Stimulated activated CD8-positive, alpha-beta memory T cell treated with anti-CD3 and anti-CD28 coated beads, Interleukin-2, amount 100 ng/mL, for 48 hours (primary cell): ENCODE data around the gene GLRA1.
"Not testable (repeated sequence)": the region's sequence is repeated elsewhere in the genome, so short reads cannot be mapped to it uniquely, and the experiment has no call there.

ENCODE experiments used
- DNase-seq, 2 donors: peaks; one replicate each; pipeline ENCODE4 v3.0.0-alpha.2; 2020; ENCODE audit warnings: low read depth in 2 of 2

Gene GLRA1

DNA sequence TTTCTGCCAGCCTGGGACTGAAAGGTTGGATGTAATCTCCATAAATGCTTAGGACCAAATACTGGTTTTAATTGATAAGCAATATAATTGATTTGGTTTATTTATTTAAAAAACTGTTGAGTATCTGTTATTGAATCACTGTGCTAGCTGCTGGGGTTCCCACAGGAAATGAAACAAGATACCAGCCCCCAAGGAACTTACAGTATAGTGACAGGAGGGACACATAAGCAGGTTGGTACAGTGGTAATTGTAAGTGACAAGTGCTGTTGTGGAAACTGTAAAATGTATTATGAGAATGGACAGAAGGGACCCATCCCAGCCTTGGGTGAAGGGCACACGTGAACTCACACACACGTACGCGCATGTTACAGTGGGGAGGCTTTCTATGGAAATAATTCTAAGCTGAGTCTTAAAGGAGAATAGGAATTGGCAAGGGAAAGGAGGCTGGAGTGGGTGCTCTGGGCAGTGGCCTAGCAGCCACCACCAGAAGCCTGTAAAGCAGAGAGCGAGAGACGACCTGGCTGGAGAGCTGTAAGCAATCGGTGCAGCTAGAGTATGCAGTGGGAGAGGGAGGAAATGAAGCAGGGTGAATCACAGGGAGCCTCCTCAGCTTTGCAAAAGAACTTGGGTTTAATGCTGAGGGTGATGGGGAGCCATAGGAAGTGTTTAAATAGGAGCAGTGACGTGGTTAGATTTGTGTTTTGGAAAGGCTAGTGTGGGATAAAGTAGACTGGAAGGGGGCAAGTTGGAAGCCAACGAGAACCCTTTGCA, 39.3 kb downstream of the GLRA1 start:
- DNase-seq: no peak

DNA sequence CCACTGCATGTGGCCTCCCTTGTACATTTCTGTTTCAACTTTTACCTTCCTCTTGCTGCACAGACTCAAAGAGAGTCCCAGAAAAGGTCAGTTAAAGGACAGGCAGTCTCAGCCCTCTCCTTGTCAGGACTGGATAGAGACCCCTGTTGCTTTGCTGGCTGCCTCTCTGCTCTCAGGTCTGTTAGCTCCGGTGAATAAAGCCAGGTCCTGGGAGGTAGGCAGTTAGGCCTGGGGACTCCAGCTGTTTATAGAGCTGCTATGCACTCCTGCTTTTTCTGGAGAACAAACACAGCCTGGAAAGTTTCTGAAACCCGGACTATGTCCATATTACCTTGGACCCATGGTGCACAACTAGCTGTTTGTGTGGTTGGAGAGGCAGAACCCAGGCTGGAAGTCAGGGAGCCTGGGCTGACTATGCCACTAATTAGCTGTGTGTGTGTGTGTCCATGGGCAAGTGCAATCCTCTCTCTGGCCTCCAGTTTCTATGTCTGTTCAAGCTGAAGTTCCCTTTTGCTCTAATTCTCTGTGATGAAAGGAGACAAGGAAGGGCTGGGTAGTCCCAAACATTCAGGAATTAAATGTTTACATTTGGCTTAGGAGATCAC, 42.9 kb downstream of the GLRA1 start:
- no peak for DNase-seq

GRCh38 chr5:151880324-151880723, 44.3 kb downstream of the GLRA1 start:
- DNase-seq: no peak

DNA sequence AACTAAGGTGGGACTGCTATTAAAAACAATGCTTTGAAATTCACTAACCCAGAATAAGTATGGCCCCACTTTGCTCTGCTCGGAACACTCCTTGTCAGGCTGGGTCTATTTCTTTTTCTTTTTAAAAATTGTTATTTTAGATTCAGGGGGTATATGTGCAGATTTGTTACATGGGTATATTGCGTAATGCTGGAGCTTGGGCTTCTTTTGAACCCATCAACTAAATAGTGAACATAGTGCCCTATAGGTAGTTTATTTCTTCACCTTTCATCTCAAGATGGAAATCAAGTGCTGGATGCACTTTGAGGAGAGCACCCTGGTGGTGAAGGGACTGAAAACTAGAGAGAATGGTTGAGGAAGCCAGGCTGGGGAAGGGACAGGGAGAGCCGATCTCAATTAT, 51.0 kb downstream of the GLRA1 start:
- DNase-seq: no peak

DNA sequence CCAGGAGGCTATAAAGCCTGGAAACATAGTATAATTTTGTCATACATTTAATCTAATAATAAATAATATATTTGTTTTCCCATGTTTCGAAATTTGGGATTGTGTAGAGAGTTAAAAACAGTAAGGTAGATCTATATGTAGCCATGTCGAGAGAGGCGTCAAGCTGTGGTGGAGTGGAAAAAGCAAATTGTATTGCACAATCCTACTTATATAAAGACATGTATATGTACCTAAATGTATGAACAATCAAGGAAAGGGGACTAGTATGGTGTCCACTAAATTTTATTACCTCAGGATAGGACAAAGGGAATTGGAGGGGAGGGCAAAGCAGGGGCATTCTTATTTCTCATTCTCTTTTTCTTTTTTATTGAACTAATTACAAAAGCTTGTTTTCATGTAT, 52.0 kb downstream of the GLRA1 start:
- no peak for DNase-seq

GRCh38 chr5:151870820-151871219, 53.8 kb downstream of the GLRA1 start:
- DNase-seq: no peak

GRCh38 chr5:151870271-151870670, 54.4 kb downstream of the GLRA1 start:
- DNase-seq: no peak

GRCh38 chr5:151869843-151870242, 54.8 kb downstream of the GLRA1 start:
- no peak for DNase-seq

DNA sequence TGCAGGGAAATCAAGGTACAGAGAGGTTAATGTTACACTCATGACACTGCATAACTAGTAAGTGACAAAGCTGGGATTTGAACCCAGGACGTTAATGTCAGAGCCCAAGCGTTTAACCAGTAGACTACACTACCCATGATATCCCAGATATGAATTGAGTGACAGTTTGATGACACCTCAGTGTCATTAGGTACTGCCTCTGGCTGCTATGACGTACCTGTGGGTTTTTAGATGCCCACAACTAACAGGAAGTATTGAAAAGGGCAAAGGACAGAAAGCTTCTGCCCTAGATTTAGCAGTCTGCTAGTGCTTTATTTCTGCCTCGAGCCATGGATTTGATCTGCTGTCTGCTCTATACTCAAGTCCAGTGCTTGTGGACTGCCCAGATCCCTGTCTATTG, 56.2 kb downstream of the GLRA1 start:
- DNase-seq: no peak

GRCh38 chr5:151864061-151864748, 60.4 kb downstream of the GLRA1 start:
- no peak for DNase-seq

- no peak for DNase-seq
Measured at GRCh38 chr5:151863566-151863965, 61.1 kb downstream of the GLRA1 start.

GRCh38 chr5:151862811-151863472, 61.7 kb downstream of the GLRA1 start:
- no peak for DNase-seq

- DNase-seq: not testable (repeated sequence)
Measured at GRCh38 chr5:151860867-151861266, 63.8 kb downstream of the GLRA1 start.

- no peak for DNase-seq
Measured at GRCh38 chr5:151856861-151857260, 67.8 kb downstream of the GLRA1 start.

- no peak for DNase-seq
Measured at GRCh38 chr5:151855701-151856100, 69.0 kb downstream of the GLRA1 start.

GRCh38 chr5:151847871-151848270, 76.8 kb downstream of the GLRA1 start:
- no peak for DNase-seq

GRCh38 chr5:151846765-151847164, 77.9 kb downstream of the GLRA1 start:
- DNase-seq: no peak

GRCh38 chr5:151832843-151833242, 91.8 kb downstream of the GLRA1 start:
- DNase-seq: not testable (repeated sequence)

DNA sequence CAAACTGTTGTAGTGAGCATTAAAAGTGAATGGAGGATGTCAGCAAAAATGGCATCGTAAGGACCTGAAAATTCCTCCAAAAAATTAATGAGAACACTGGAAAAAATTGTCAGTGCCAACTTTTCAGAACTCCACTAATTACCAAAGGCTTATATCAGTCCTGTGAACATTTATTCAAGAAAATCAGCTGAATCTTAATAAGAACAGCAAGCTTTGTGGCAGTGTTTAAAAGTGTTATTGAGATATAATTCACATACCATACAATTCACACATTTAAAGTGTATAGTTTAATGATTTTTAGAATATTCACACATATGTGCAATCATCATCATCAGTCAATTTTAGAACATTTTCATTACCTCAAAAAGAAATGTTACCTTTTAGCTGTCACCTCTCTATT, 95.3 kb downstream of the GLRA1 start:
- no peak for DNase-seq

DNA sequence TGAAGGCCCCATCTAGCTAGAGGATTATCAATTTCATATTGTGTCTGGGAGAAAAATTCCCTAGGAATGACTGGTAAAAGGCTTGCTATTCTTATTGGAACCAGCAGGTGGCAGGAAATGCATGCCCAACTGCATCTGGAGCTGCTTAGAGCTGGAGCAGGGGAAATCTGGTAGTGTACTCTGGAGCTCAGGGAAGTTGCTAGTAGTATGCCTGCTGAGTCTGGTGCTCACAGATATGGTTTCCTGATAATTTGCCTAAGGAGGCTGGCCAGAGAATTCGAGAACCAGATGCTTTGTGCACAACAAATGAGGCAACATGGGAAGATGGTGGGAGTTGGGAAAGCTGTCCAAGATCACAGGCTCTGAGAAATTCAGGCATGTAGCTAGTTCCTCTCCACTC, 99.2 kb downstream of the GLRA1 start:
- DNase-seq: no peak

- DNase-seq: no peak
Measured at GRCh38 chr5:151822141-151822540, 102.5 kb downstream of the GLRA1 start.

DNA sequence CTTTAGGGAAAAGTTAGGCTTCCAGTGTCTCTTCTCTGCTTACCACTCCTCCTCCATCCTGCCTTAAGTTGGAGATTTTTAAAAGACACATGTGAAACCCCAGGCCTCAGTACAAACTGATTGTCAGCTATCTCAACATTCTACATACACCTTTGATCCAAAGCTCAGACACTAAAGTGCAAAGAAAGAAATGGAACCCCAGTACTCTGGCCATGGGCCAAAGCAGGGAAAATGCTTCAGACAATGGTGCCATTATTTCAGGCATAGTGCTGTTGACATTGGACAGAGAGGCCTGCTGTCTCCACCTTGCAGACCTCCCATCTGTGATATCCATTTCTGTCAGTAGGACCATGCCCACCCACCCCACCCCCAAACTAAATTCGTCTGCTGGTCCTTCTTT, 103.7 kb downstream of the GLRA1 start:
- DNase-seq: no peak

DNA sequence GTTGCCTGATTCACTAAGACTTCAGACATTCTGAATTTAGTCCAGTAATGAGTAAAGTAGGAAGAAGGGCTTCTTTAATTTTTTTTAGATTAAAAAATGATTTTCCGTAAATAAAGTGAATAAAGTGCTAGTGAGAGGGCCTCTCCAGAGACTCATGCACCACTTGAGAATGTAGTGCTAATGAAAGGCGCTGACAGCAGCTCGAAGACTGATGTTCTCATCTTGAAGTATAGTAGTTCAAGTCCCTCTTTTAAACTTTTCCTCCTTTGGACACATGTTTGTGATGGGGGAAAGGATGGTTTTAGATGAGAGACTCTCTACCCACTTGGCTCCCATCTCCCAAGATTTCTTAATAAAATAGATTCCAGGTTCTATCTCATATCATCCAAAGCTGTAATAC, 104.4 kb downstream of the GLRA1 start:
- no peak for DNase-seq
